Measurements from ENCODE around the gene DAPL1. TPM values are rescaled to one million over a fixed set of nuclear protein-coding genes. Genes with fewer than 3 reads are reported as not detected.

The DAPL1 gene
- total RNA-seq, 3 donors from 2014 or later (not counting 1 experiment from before 2014, with no cell fraction given) = not detected

DNA sequence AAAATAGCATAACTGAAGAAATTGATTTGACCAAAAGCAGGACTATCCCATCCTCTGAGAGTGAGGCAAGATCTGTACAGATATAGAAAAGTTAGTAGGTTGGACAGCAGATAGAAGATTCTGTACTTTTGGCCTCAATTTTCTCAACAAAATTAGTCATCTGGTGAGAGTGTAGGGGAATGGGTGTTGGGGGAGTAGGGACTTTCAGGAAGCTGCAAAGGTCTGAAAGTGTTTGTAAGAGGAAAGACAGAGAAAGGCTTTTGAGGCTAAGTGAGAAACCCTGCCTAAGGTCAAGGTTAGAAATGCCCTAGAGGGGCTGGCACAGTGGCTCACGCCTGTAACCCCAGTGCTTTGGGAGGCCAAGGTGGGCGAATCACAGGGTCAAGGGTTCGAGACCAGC lies 40.3 kb downstream of the DAPL1 start:
- Histone ChIP-seq H3K4me3 (ENCODE audit: low read length) (no peak overlapping the region), H3K4me1 (ENCODE audit: control insufficient read depth, insufficient read depth, low read length) (no peaks in the 10 kb centered on the region), H3K36me3 (ENCODE audit: control insufficient read depth, insufficient read depth, low read length) (no peaks in the 10 kb centered on the region), H3K27ac (ENCODE audit: low read length) (no peak overlapping the region), H3K27me3 (ENCODE audit: control insufficient read depth, insufficient read depth, low read length) (no peaks in the 10 kb centered on the region), H3K9me3 (ENCODE audit: control insufficient read depth, insufficient read depth, low read length) (no peaks in the 10 kb centered on the region)
- no peaks in the 10 kb centered on the region for H3K36me3 Mint-ChIP-seq
- no peaks in the 10 kb centered on the region for H3K4me1 Mint-ChIP-seq
- intact Hi-C loops (cut with micrococcal nuclease) = no loop called here
- no peak for ATAC-seq
- no peak overlapping the region for H3K4me3 Mint-ChIP-seq
- WGBS (ENCODE audit: insufficient coverage) = 79% methylated on average over 3 of the region's 3 CpGs
- TF ChIP-seq CTCF (IDR thresholded peaks at IDR 0.05) = no peak
- DNase-seq = no peak
- no peaks in the 10 kb centered on the region for H3K9me3 Mint-ChIP-seq
- H3K27ac Mint-ChIP-seq = no peak overlapping the region
- peaks cover 0 to 1% of the 10 kb centered on the region in 2 donors for H3K27me3 Mint-ChIP-seq (ENCODE audit: low read depth in 2 of 2)

DNA sequence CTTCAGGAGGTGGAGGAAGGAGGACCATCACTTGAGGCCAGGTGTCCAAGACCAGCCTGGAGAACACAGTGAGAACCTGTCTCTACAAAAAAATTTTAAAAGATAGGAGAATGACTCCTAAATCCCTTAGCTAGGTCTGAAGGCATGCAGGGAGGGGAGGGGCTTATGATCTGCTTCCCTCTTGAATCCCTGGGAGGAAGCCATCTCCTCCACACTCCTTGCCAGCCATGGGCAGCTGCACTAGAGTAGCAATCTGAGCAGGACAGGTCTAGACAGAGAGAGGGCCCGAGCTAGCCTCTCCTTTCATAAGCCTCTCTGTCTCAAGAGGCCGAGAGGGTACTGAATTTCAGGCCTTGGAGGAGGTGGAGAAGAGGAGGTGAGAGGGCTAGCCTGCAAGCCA lies 42.5 kb downstream of the DAPL1 start:
- no peaks in the 10 kb centered on the region for H3K36me3 ChIP-seq (ENCODE audit: control insufficient read depth, insufficient read depth, low read length)
- no peak overlapping the region for H3K27ac ChIP-seq (ENCODE audit: low read length)
- WGBS (ENCODE audit: insufficient coverage) = 70% methylated on average over 2 of the region's 2 CpGs
- H3K4me3 ChIP-seq (ENCODE audit: low read length) = no peak overlapping the region
- no peaks in the 10 kb centered on the region for H3K4me1 ChIP-seq (ENCODE audit: control insufficient read depth, insufficient read depth, low read length)
- Mint-ChIP-seq H3K36me3 (no peaks in the 10 kb centered on the region), H3K4me3 (no peak overlapping the region), H3K9me3 (no peaks in the 10 kb centered on the region), H3K27ac (no peak overlapping the region), H3K4me1 (no peaks in the 10 kb centered on the region), H3K27me3 (ENCODE audit: low read depth in 2 of 2) (no peaks in the 10 kb centered on the region)
- no peak for DNase-seq
- intact Hi-C loops (cut with micrococcal nuclease) = no loop called here
- no peaks in the 10 kb centered on the region for H3K9me3 ChIP-seq (ENCODE audit: control insufficient read depth, insufficient read depth, low read length)
- H3K27me3 ChIP-seq (ENCODE audit: control insufficient read depth, insufficient read depth, low read length) = no peaks in the 10 kb centered on the region
- ATAC-seq = peak in 1 of 3 donors; percentile 32
- TF ChIP-seq CTCF (IDR thresholded peaks at IDR 0.05) = no peak

- Mint-ChIP-seq H3K4me1 (no peaks in the 10 kb centered on the region), H3K27ac (no peak overlapping the region), H3K27me3 (ENCODE audit: low read depth in 2 of 2) (no peaks in the 10 kb centered on the region), H3K4me3 (no peak overlapping the region), H3K36me3 (no peaks in the 10 kb centered on the region), H3K9me3 (no peaks in the 10 kb centered on the region)
- no peaks in the 10 kb centered on the region for H3K27me3 ChIP-seq (ENCODE audit: control insufficient read depth, insufficient read depth, low read length)
- no peaks in the 10 kb centered on the region for H3K36me3 ChIP-seq (ENCODE audit: control insufficient read depth, insufficient read depth, low read length)
- H3K9me3 ChIP-seq (ENCODE audit: control insufficient read depth, insufficient read depth, low read length) = no peaks in the 10 kb centered on the region
- no peak for DNase-seq
- ATAC-seq = no peak
- no peak for TF ChIP-seq CTCF (IDR thresholded peaks at IDR 0.05)
- H3K27ac ChIP-seq (ENCODE audit: low read length) = no peak overlapping the region
- H3K4me3 ChIP-seq (ENCODE audit: low read length) = no peak overlapping the region
- intact Hi-C loops (cut with micrococcal nuclease) = no loop called here
- H3K4me1 ChIP-seq (ENCODE audit: control insufficient read depth, insufficient read depth, low read length) = no peaks in the 10 kb centered on the region
These were observed 46.7 kb downstream of the DAPL1 start for GRCh38 chr2:158841850-158842249.

DNA sequence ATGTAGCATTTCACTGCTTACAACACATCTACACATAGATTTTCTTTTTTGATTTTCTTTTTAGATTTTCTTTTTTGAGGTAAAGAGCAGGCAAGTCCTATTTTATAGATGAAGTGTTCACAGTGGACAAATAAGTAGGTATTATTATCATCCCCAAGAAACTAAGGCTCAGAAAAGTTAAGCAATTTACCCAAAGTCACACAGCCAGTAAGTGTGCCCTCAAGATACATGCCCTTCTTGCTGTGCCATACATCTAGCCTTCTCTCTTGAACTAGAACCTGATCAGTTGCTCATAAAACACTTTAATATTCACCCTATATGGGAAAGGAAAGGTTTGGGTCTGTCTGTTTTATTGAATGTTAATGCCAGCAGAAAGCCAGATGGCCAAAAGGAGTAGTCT lies 50.3 kb downstream of the DAPL1 start:
- Mint-ChIP-seq H3K9me3 (no peaks in the 10 kb centered on the region), H3K4me3 (no peak overlapping the region), H3K4me1 (no peaks in the 10 kb centered on the region), H3K27me3 (ENCODE audit: low read depth in 2 of 2) (peaks cover 0 to 3% of the 10 kb centered on the region in 2 donors), H3K36me3 (no peaks in the 10 kb centered on the region), H3K27ac (no peak overlapping the region)
- intact Hi-C loops (cut with micrococcal nuclease) = no loop called here
- Histone ChIP-seq H3K9me3 (ENCODE audit: control insufficient read depth, insufficient read depth, low read length) (no peaks in the 10 kb centered on the region), H3K36me3 (ENCODE audit: control insufficient read depth, insufficient read depth, low read length) (no peaks in the 10 kb centered on the region), H3K27ac (ENCODE audit: low read length) (no peak overlapping the region), H3K4me3 (ENCODE audit: low read length) (no peak overlapping the region), H3K4me1 (ENCODE audit: control insufficient read depth, insufficient read depth, low read length) (no peaks in the 10 kb centered on the region), H3K27me3 (ENCODE audit: control insufficient read depth, insufficient read depth, low read length) (no peaks in the 10 kb centered on the region)
- TF ChIP-seq CTCF (IDR thresholded peaks at IDR 0.05) = no peak
- DNase-seq (no peak), ATAC-seq (no peak)
